ENCODE results near the gene TNIK.
"Not testable (repeated sequence)": the region's sequence is repeated elsewhere in the genome, so short reads cannot be mapped to it uniquely, and the experiment has no call there.

TNIK gene

DNA sequence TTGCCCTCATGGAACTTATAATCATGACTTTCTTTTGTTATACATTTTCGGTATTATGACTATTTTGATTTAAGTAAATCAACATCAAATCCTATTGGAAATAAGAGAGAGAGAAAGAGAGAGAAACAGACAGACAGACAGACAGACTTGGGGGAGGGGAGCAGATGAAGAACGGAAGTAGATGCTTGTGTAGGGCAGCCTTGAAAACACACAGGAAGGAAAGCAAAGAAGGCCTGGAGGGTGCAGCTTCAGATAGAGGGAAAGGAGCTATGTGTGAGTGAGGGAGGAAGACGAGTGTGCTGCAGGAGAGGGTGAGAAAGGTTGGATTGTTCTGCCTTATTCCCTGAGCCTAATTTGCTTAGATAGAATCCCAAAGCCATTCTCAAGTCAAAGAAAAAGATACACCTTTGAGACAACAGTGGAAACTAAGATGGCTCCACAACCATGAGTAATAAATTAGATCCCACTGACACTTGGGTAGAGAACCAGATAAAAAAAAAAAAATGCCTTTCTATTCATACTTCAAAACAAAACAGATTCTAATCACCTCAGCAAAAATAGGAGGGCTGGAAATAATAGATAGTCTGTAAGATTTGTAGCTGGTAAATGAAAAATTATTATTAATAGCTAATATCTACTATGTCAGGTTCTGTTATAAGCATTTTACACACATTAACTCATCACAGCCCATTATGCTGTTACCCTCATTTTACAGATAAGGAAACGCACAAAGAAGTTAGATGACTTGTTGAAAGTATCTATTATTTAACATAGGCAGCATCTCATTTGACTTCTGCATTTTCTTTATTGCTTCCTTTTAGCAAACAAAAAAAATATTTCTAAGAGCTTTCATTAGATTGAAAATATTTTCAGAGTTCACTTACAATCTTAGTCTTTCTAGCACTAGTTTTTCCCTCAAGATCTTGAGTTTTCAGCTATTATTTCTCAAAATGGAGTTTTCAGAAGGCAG lies 214.1 kb downstream of the TNIK start:
- no peak for DNase-seq

GRCh38 chr3:171242951-171243350 lies 217.3 kb downstream of the TNIK start:
- no peak for DNase-seq

DNA sequence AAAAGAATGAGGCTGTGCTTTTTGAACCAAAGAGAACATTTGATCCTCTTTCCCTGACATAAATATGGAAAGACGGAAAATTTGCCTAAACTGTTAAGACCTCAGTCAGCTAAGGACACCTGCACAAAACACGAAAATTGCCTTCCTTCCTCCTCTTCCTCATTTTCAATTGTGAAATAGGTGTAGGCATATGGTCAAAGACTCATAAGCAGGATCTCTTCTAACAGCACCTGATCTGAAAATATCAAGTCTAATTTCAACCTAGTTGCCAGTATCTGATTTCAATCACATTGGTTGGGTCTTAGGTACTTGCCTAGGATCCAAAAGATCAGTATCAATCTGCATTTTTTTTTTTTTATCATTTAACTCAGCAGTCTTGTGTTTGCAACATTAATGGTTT lies 218.0 kb downstream of the TNIK start:
- DNase-seq: no peak

DNA sequence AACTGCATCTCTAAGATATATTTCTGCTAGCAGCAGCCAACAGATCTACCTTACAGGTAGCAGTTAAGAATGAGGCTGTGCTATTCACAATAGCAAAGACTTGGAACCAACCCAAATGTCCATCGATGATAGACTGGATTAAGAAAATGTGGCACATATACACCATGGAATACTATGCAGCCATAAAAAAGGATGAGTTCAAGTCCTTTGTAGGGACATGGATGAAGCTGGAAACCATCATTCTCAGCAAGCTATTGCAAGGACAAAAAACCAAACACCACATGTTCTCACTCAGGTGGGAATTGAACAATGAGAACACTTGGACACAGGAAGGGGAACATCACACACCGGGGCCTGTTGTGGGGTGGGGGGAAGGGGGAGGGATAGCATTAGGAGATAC lies 218.6 kb downstream of the TNIK start:
- DNase-seq: not testable (repeated sequence)

DNA sequence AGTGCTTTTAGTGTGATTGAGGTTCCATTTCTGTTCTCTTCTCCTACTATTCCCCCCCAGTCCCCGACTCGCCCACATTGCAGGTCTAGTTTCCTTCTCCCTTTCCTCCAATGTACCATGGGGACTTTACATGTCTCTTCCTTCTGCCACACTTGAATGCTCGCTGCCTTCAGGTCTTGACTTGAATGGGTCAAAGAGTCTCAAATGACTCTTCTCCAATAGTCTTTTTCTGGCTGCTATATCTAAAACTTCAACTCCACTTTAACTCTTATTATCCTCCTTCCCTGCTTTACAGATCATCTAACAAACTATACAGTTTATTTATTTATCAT lies 219.7 kb downstream of the TNIK start:
- DNase-seq: no peak

DNA sequence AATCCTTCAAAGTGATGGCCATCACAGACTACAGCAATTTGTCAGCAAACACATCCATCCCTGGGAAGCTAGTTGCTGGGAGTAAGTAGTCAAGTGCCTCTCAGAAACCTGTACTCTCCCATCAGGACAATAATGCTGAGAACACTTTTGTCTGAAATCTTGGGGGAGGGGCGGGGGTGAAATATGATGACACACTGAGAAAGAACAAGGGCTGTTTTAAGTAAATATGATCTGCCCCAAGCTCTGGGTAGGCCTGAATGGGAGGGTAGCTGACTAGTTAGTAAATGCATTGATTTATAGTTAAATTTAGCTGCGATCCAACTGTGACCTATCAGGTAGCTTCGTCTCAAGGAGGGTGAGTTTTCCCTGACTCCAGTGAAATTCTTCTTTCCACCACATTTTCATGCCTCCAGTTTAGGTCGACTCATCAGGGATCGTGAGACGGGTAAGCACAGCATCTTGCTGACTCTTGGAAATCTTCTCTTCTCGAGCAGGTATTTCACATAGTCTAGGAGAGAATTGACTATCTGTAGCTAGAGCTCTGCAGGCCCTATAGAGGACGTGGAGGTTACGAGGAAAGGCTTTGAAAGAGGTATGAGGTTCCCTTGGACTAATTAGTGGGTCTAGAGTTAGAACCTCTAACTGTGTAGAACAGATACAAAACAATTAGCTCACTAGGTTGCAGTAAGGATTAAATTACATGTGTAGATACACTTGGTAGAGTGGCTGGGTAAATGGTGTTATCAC lies 220.3 kb downstream of the TNIK start:
- DNase-seq: peak; percentile 61

DNA sequence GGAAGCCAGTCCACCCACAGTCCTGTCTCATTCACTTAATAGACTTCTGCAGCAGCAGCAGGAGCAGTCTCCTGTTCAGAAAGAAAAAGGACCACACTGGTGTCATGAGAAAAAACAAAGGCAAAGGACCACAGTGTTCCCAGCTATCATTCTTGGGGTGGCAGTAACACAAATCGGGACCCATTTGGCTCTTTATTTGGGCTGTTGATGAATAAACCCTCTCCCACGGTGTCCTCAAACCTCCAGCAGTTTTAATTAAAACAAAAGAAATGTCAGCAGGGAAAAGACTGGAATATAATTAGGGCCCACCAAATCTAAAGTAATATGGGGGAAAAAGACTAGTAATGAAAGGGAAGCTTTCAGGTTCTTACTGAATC lies 223.2 kb downstream of the TNIK start:
- no peak for DNase-seq

DNA sequence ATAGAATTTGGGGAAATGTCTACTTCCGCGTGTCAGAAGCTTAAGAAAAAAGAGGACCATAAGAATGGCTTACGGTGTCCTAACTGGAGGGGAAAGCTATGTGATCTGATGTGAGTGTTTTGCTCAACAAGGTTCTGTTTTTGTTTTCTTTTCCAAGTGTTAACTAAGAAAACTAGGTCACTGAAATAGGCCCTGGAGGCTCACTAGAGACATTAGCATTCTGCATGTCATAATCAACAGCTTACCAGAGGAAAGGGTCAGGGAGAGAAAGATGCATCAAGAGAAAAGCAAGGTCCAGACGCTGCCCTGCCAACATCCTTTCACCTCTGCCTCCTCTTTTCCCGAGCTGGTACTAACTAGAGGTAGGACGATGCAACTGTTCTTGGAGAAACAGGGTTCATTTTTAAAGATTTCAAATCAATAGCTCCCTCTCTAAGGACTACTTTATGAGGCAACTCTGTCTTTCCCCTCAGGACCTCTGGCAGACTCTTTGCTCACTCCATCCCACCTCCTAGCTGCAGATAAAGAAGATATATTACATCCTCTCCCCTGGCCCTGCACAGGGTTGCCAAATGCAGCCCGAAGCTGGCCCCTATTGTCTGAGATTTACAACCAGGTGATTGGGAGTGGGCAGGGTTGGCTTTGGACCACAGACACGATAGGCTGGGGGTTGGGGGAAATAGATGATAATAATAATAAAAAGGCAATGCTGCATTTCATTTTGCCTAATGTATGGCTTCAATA lies 223.8 kb downstream of the TNIK start:
- no peak for DNase-seq

GRCh38 chr3:171234298-171235010 lies 225.8 kb downstream of the TNIK start:
- no peak for DNase-seq

DNA sequence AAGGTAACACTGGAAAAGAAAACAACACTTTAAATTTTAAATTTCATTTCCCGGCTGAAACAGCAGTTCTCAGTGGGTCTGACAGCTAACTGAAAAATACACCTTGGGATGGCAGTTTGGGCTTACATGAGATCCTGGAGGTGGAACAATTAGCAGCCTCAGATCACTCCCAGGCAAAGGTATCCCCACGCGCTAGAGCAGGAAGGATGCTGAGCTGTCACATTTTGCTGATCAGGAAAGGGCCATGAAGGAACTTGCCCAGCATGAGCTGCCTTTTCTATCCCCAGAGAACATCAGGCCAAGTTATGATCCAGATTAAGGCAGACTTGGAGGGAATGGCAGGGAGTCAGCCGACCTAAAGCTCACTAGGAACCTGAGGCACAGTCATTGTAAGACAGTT lies 228.8 kb downstream of the TNIK start:
- no peak for DNase-seq

DNA sequence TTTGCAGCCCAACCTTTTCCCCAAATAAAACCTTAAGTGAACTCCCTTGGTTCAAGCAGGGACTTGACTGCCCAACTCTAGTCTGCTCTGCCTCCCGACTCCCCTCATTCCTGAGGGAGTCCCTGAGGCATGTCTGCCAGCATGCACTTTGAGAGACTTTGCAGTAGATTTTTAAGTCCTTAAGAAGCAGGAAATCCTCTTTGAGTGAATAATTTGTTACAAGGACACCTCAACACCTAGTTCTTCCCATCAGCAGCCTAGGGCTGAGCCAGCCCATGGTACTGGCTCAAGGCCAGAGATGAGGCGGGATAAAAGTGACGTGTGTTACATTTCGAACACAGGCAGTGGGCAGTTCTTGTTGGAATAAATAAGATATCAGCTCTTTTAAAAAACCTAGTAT lies 229.3 kb downstream of the TNIK start:
- no peak for DNase-seq

DNA sequence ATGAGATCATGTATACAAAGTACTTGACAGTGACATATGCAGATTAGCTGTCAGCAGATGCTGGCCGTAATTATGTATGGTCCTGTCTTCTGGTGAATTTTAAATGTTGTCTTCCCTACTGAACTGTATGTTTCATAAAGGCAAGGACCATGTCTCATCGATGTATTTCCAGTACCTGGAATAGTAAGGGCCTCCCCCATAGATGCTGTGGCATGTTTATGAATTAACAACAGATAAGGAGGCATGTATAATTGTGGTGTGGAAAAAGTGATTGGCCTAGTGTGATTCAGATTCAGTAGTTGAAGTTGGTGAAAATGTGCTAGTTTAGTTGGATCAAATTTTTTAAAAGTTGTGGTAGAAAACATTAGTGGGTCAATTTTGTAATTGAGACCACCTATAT lies 231.0 kb downstream of the TNIK start:
- no peak for DNase-seq

DNA sequence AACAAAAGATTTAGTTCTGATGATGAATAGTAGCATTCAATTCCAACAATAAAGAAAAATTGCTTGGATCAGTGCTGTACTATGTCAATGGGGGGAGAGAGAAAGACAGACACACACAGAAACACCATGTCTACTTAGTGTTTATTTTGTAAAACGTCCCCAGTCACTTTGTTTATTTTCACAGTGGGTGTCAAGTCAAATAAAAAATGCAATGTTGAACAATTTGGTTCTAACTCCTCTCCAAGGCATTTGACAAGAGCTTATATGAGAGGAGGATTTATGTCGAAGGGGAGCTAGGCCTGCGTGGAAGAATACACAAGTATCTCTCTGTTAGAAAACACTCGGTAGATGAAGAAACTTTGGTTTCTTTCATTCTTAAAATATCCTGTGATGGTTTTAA lies 232.0 kb downstream of the TNIK start:
- DNase-seq: no peak

GRCh38 chr3:171227828-171228227 lies 232.4 kb downstream of the TNIK start:
- DNase-seq: no peak

- DNase-seq: no peak
Observed at GRCh38 chr3:171227359-171227758, 232.8 kb downstream of the TNIK start.

DNA sequence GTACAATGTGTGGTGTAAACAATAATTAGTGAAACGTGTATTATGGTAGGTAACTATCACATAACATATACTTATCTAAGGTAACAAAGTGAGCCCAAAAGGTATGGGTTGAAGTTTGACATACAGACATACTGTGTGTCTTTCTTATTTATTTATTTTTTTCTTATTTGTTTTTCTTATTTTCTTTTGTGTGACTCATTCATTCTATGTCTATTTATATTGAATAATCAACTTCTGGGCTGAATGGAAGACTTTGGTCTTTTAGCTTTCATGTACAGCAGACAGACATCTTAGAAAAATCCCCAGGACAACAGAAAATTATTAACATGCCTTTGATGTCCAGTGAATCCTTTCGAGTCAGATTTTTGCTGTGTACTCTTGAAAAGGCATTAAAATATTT lies 233.4 kb downstream of the TNIK start:
- no peak for DNase-seq

GRCh38 chr3:171225708-171226107 lies 234.5 kb downstream of the TNIK start:
- DNase-seq: peak; percentile 52

DNA sequence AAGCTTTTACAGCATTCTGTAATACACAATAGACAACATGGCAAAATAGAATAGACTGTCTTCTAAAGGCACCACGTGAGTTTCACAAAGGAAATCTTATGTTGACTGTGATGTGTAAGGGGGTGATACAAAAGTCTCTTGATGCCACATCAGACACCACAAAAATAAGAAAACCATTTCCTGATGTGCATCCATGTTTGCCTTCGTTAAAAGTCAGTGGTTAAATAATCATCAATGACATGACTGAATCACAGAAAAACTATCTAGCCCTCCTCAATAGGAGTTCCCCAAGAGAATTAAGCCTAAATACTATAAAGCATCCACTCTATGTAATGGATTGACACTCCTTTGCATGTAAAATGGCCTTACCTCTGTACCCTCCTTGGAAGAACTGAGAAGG lies 235.0 kb downstream of the TNIK start:
- no peak for DNase-seq

DNA sequence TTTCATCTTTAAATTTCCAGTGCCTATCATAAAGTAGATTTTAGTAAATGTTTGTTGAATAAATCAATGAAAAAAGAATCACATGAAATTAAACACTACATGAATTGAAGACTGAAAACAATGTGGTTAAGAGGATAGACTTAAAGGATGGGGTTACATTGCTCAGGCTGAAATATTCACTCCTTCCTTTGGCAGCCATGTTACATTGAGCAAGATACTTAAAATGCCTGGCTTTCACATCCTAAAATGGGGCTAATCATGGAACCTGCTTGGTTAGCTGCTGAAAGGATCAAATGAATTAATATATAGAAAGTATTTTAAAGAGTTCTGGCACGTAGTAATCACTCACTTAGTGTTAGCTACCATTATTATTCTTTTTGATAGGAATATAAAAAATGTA lies 236.8 kb downstream of the TNIK start:
- no peak for DNase-seq

- DNase-seq: no peak
Observed at GRCh38 chr3:171222995-171223394, 237.2 kb downstream of the TNIK start.

- DNase-seq: no peak
Observed at GRCh38 chr3:171221597-171221996, 238.6 kb downstream of the TNIK start.

DNA sequence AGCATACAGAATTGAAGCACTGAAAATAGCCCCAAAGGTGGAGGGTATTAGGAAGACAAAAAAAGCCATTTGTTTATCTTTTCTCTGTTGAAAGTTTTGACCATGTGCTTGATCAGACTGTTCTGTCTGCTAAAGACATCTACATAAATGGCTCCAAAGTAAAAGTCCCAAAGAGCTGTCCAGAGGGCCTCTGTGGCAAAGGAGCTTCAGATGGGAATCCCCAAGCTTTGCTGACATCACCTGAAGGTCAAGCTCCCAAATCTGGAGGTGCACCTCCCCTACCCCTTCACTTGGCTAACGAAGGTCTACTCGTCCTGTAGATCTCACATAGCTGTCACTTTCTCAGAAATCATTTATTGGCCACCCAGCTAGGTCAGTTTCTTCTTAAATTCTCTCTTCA lies 239.1 kb downstream of the TNIK start:
- DNase-seq: no peak

GRCh38 chr3:171219258-171219657 lies 240.9 kb downstream of the TNIK start:
- no peak for DNase-seq

All from NCI-H1105 treated with DMSO at 0.1 percent for 48 hours (cell line).